RWPE2 (cell line): ENCODE measurements around the gene SH2D1A.
"Not testable (repeated sequence)": the region's sequence is repeated elsewhere in the genome, so short reads cannot be mapped to it uniquely, and the experiment has no call there.

Experiments
- ATAC-seq: fragments of 200-7000 bp; cut with Tn5 transposase; 3 replicates; pipeline ENCODE4 v1.9.1; 2021; ENCODE audit warnings: low read depth
- DNase-seq: peaks from one replicate; pipeline ENCODE4 v3.0.0-alpha.2; 2020; ENCODE audit warnings: low spot score
- H3K27ac ChIP-seq: fragments of 450-650 bp; 2 replicates; pipeline ENCODE4 v1.5.1; 2017; ENCODE audit warnings: mild to moderate bottlenecking; ENCODE audit not compliant: poor library complexity, severe bottlenecking
- H3K27me3 ChIP-seq: fragments of 250-450 bp; sonication (Bioruptor Pico); 2 replicates; pipeline ENCODE4 v1.5.1; 2021; ENCODE audit warnings: mild to moderate bottlenecking, moderate library complexity; ENCODE audit not compliant: insufficient read depth, poor library complexity, severe bottlenecking
- H3K36me3 ChIP-seq: fragments of 250-450 bp; sonication (Bioruptor Pico); 2 replicates; pipeline ENCODE4 v1.5.1; 2020; ENCODE audit warnings: low read depth, mild to moderate bottlenecking, moderate library complexity
- H3K4me1 ChIP-seq: fragments of 250-450 bp; sonication (Bioruptor Pico); 2 replicates; pipeline ENCODE4 v1.5.1; 2021; ENCODE audit warnings: mild to moderate bottlenecking, moderate library complexity; ENCODE audit not compliant: insufficient read depth, poor library complexity, severe bottlenecking
- H3K4me3 ChIP-seq: fragments of 250-450 bp; sonication (Bioruptor Pico); 2 replicates; pipeline ENCODE4 v1.5.1; 2021; ENCODE audit warnings: mild to moderate bottlenecking, moderate library complexity; ENCODE audit not compliant: severe bottlenecking
- H3K9me3 ChIP-seq: fragments of 250-450 bp; sonication (Bioruptor Pico); 2 replicates; pipeline ENCODE4 v1.5.1; 2021; ENCODE audit warnings: mild to moderate bottlenecking, moderate library complexity; ENCODE audit not compliant: severe bottlenecking
- CTCF ChIP-seq: fragments of 450-650 bp; IDR thresholded peaks from one replicate; pipeline ENCODE4 v1.5.1; 2017; ENCODE audit warnings: mild to moderate bottlenecking, moderate library complexity; ENCODE audit not compliant: poor library complexity, severe bottlenecking

Gene SH2D1A

GRCh38 chrX:124346117-124346876 lies at the start of gene SH2D1A:
Gene SH2D1A (plus strand): TSS chrX:124346563. CDS start chrX:124346643, 80 bp downstream.
- no peak for ATAC-seq
- Histone ChIP-seq H3K4me3 (no peak within 1 kb of the TSS), H3K36me3 (no peaks in the 10 kb centered on the region), H3K27me3 (no peaks in the 10 kb centered on the region), H3K4me1 (no peaks in the 10 kb centered on the region), H3K9me3 (no peaks in the 10 kb centered on the region), H3K27ac (no peak within 1 kb of the TSS)
- TF ChIP-seq CTCF = no peak
- no peak for DNase-seq

GRCh38 chrX:124299323-124299722 lies 47.0 kb upstream of the SH2D1A start:
- H3K27me3 ChIP-seq, H3K27ac ChIP-seq, H3K4me3 ChIP-seq, H3K9me3 ChIP-seq, H3K36me3 ChIP-seq, H3K4me1 ChIP-seq, ATAC-seq, DNase-seq: not testable (repeated sequence)

- Histone ChIP-seq H3K9me3 (no peaks in the 10 kb centered on the region), H3K4me1 (no peaks in the 10 kb centered on the region), H3K27me3 (no peaks in the 10 kb centered on the region), H3K27ac (no peak overlapping the region), H3K4me3 (no peak overlapping the region), H3K36me3 (no peaks in the 10 kb centered on the region)
- no peak for TF ChIP-seq CTCF
- DNase-seq (no peak), ATAC-seq (no peak)
Measured at GRCh38 chrX:124300405-124300804, 46.0 kb upstream of the SH2D1A start.

- H3K9me3 ChIP-seq = no peaks in the 10 kb centered on the region
- H3K27me3 ChIP-seq = no peaks in the 10 kb centered on the region
- ATAC-seq (no peak), DNase-seq (no peak)
- H3K4me3 ChIP-seq = no peak overlapping the region
- no peaks in the 10 kb centered on the region for H3K4me1 ChIP-seq
- no peak for TF ChIP-seq CTCF
- no peak overlapping the region for H3K27ac ChIP-seq
- no peaks in the 10 kb centered on the region for H3K36me3 ChIP-seq
Measured at GRCh38 chrX:124307253-124307907, 39.0 kb upstream of the SH2D1A start.

- DNase-seq = no peak
- Histone ChIP-seq H3K27me3 (no peaks in the 10 kb centered on the region), H3K27ac (no peak overlapping the region), H3K4me1 (no peaks in the 10 kb centered on the region), H3K36me3 (no peaks in the 10 kb centered on the region), H3K9me3 (no peaks in the 10 kb centered on the region), H3K4me3 (no peak overlapping the region)
- TF ChIP-seq CTCF = no peak
- no peak for ATAC-seq
Measured at GRCh38 chrX:124325732-124326131, 20.6 kb upstream of the SH2D1A start.
